ENCODE results near the gene ZFP36L1.

- TF ChIP-seq SNAI2 (CRISPR knock-in tag; IDR thresholded peaks at IDR 0.05) = no peak
- no peak for TF ChIP-seq PATZ1 (CRISPR knock-in tag; IDR thresholded peaks at IDR 0.05; ENCODE audit: borderline replicate concordance)
- no peak for TF ChIP-seq PPARA (CRISPR knock-in tag; IDR thresholded peaks at IDR 0.05; ENCODE audit: borderline replicate concordance)
- TF ChIP-seq BACH2 (CRISPR knock-in tag; IDR thresholded peaks at IDR 0.05; ENCODE audit: borderline replicate concordance) = no peak
- TF ChIP-seq CREB5 (CRISPR knock-in tag; IDR thresholded peaks at IDR 0.05; ENCODE audit: low read depth) = no peak
- TF ChIP-seq ZFP30 (CRISPR knock-in tag; IDR thresholded peaks at IDR 0.05) = no peak
- no peak for TF ChIP-seq TSHZ2 (CRISPR knock-in tag; IDR thresholded peaks at IDR 0.05)
- no peak for TF ChIP-seq ESRRG (CRISPR knock-in tag; IDR thresholded peaks at IDR 0.05)
- no peak for TF ChIP-seq TOX (CRISPR knock-in tag; IDR thresholded peaks at IDR 0.05; ENCODE audit: borderline replicate concordance)
- no peak for TF ChIP-seq RARB (CRISPR knock-in tag; IDR thresholded peaks at IDR 0.05)
- TF ChIP-seq ZFP3 (CRISPR knock-in tag; IDR thresholded peaks at IDR 0.05) = no peak
- no peak for TF ChIP-seq ISL1 (CRISPR knock-in tag; IDR thresholded peaks at IDR 0.05)
These were observed 34.6 kb downstream of the ZFP36L1 start for GRCh38 chr14:68758301-68758700.

Measured in SK-N-SH treated with all-trans-retinoic acid at 6 μM for 48 hours (cell line).